Right atrium auricular region (tissue), 2 donors: ENCODE results near the gene DCAF15. TPM values are rescaled to one million over a fixed set of nuclear protein-coding genes. Genes with fewer than 3 reads are reported as not detected.

Source experiments
- DNase-seq: peaks from one replicate; pipeline ENCODE4 v3.0.0-alpha.2; 2019; ENCODE audit warnings: low spot score
- H3K27ac ChIP-seq, 2 donors: fragments of 200-600 bp; sonication (generic); 1 replicate in 1 of 2; 2 replicates in 1 of 2; pipeline ENCODE4 v1.5.1; 2016 to 2019
- H3K27me3 ChIP-seq, 2 donors: fragments of 200-600 bp; sonication (generic); one replicate each; pipeline versions ENCODE4 v1.5.1 to v1.6.0; 2017 to 2019
- H3K36me3 ChIP-seq: fragments of 200-600 bp; sonication (generic); one replicate; pipeline ENCODE4 v1.5.1; 2016
- H3K4me1 ChIP-seq, 2 donors: fragments of 200-600 bp; sonication (generic); one replicate each; pipeline versions ENCODE4 v1.5.1 to v1.6.0; 2017 to 2019
- H3K4me3 ChIP-seq, 2 donors: fragments of 200-600 bp; sonication (generic); 1 replicate in 1 of 2; 2 replicates in 1 of 2; pipeline ENCODE4 v1.5.1; 2017 to 2019; ENCODE audit warnings: mild to moderate bottlenecking in 1 of 2, moderate library complexity in 1 of 2
- H3K9me3 ChIP-seq, 2 donors: fragments of 200-600 bp; sonication (generic); one replicate each; pipeline ENCODE4 v1.5.1; 2019
- total RNA-seq, 2 donors: library from RNA; depleted of rRNA; stranded (reverse); fragments of >200 nt; gene quantifications; one replicate each; pipeline ENCODE4 v1.1.0, GENCODE V29; 2016
- TF ChIP-seq, protein P1 (sequence below), 2 donors: fragments of 200-600 bp; sonication (generic); IDR thresholded peaks; one replicate each; pipeline ENCODE4 v1.5.1; 2019; ENCODE audit warnings: antibody characterized with exemption in 2 of 2

DCAF15 gene, protein sequence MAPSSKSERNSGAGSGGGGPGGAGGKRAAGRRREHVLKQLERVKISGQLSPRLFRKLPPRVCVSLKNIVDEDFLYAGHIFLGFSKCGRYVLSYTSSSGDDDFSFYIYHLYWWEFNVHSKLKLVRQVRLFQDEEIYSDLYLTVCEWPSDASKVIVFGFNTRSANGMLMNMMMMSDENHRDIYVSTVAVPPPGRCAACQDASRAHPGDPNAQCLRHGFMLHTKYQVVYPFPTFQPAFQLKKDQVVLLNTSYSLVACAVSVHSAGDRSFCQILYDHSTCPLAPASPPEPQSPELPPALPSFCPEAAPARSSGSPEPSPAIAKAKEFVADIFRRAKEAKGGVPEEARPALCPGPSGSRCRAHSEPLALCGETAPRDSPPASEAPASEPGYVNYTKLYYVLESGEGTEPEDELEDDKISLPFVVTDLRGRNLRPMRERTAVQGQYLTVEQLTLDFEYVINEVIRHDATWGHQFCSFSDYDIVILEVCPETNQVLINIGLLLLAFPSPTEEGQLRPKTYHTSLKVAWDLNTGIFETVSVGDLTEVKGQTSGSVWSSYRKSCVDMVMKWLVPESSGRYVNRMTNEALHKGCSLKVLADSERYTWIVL
- total RNA-seq, result 10 to 100 TPM; 10.6 to 12.2 TPM

DNA sequence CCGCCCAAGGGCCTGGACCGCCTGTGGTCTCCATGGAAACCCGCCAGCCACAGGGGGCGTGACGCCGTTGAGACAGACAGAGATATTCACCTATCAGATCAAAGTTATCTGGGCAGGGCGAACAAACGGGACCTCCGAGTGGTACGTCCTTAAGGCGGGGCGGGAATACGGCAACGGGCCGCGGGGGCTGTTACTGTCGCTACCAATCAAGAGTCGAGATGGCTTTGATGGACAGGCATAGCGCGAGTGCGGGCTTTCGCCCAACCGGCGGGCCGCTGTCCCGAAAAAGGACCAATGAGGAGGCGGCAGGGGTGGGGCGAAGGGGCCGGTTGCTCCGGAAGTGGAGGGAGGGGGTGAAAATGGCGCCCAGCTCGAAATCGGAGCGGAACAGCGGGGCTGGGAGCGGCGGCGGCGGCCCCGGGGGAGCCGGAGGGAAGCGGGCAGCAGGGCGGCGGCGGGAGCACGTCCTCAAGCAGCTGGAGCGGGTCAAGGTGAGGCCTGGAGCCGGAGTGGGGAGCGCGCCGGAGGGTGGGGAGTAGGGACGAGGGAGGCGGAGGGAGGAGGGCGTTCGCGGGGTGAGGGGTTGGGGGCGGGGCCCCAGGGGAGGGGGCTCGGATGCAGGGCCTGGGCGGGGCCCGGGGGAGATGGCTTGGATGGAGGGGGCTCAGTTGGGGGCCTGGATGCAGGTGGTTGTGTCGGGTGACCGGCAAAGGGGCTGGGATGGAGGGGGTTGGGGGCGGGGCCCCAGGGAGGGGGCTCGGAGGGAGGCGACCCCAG, at the start of gene DCAF15:
Gene DCAF15 (plus strand): TSS at position 356 of the 777 bp plus-strand sequence. CDS start 4 bp downstream, at position 360.
- H3K4me3 ChIP-seq, result peak within 1 kb of the TSS; percentile 87 to 90
- TF ChIP-seq, protein P1, sequence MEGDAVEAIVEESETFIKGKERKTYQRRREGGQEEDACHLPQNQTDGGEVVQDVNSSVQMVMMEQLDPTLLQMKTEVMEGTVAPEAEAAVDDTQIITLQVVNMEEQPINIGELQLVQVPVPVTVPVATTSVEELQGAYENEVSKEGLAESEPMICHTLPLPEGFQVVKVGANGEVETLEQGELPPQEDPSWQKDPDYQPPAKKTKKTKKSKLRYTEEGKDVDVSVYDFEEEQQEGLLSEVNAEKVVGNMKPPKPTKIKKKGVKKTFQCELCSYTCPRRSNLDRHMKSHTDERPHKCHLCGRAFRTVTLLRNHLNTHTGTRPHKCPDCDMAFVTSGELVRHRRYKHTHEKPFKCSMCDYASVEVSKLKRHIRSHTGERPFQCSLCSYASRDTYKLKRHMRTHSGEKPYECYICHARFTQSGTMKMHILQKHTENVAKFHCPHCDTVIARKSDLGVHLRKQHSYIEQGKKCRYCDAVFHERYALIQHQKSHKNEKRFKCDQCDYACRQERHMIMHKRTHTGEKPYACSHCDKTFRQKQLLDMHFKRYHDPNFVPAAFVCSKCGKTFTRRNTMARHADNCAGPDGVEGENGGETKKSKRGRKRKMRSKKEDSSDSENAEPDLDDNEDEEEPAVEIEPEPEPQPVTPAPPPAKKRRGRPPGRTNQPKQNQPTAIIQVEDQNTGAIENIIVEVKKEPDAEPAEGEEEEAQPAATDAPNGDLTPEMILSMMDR (IDR thresholded peaks at IDR 0.05), result no peak
- peaks cover 21% of the 10 kb centered on the region for H3K36me3 ChIP-seq
- H3K4me1 ChIP-seq, result peaks cover 0 to 29% of the 10 kb centered on the region in 2 donors
- H3K27me3 ChIP-seq, result no peaks in the 10 kb centered on the region
- peak within 1 kb of the TSS; percentile 79 to 83 for H3K27ac ChIP-seq
- H3K9me3 ChIP-seq, result no peaks in the 10 kb centered on the region
- peak; percentile 100 for DNase-seq

DNA sequence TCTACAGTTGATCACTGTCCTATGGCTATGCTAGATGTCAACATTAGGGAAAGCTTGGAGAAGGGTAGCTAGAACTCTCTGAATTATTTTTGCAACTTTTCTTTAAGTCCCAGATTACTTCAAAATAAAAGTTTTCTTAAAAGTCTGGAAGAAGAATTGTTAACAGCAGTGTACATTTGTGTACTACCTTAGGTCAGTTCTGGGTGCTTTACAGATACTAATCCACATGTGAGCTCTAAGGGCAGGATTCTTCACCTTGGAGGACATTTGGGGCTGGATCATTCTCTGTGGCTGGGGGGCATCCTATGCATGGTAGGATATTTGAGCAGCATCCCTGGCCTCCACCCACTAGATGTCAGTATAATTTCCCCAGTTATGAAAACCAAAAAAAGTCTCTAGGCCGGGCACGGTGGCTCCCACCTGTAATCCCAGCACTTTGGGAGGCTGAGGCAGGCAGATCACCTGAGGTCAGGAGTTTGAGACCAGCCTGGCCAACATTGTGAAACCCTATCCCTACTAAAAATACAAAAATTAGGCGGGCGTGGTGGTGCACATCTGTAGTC, 49.2 kb upstream of the DCAF15 start:
- Histone ChIP-seq H3K27me3 (no peaks in the 10 kb centered on the region), H3K9me3 (no peaks in the 10 kb centered on the region), H3K36me3 (no peaks in the 10 kb centered on the region), H3K4me1 (peaks cover 0 to 18% of the 10 kb centered on the region in 2 donors), H3K27ac (no peak overlapping the region), H3K4me3 (no peak overlapping the region)
- no peak for DNase-seq
- TF ChIP-seq, protein P1 (IDR thresholded peaks at IDR 0.05), result peak in 1 of 2 donors; percentile 42

DNA sequence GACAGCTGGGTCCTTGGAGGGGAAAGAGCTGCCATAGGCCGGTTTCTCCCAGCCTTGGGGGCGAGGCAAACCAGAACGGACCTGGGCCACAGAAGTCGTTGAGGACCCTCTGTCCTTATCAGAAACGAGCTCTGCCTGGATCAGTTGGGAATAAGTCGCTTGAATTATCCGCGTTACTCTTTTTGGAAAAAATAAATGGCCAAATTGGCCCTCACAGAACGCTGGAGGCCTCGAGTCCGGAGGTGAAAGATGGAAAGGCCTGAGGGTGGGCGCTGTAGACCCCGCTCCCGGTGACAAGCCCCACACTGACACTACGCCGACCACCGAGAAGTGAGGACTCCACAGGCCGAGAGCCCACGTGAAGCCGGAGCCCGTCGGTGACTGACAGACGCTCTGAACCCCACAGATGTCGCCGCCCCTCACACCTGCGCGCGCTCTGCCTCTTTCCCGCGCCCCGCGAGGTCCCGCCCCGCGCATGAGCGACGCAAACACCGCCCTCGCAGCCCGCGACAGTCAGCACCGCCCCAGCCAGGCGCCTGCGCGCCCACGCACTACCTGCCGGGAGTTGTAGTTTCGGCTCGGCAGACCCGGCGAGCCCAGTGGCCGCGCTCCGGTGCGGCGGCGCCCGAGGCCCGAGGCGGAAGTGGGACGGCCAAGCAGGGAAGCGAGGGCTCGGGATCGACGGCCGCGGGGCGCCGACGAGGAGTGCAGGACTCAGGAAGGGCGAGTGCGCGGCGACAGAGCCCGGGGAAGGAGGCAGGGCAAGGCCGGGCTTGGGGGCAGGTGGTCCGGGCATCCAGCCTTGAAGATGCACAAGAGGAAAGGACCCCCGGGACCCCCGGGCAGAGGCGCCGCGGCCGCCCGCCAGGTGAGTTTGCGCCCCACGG, 46.4 kb upstream of the DCAF15 start, which contains the start of the genes BRME1 and CC2D1A:
Gene BRME1 (minus strand): TSS at position 484 of the 887 bp plus-strand sequence. CDS start 1,225 bp downstream, outside the sequence.
Gene CC2D1A (plus strand): TSS at position 568 of the 887 bp plus-strand sequence. CDS start 241 bp downstream, at position 809.
- Histone ChIP-seq H3K4me1 (peaks cover 0 to 18% of the 10 kb centered on the region in 2 donors), H3K27ac (peak within 1 kb of the TSS in 1 of 2 donors; percentile 66), H3K36me3 (peaks cover 7% of the 10 kb centered on the region), H3K9me3 (no peaks in the 10 kb centered on the region), H3K27me3 (no peaks in the 10 kb centered on the region), H3K4me3 (peak within 1 kb of the TSS; percentile 78 to 79)
- TF ChIP-seq, protein P1 (IDR thresholded peaks at IDR 0.05), result no peak
- peak; percentile 87 for DNase-seq

DNA sequence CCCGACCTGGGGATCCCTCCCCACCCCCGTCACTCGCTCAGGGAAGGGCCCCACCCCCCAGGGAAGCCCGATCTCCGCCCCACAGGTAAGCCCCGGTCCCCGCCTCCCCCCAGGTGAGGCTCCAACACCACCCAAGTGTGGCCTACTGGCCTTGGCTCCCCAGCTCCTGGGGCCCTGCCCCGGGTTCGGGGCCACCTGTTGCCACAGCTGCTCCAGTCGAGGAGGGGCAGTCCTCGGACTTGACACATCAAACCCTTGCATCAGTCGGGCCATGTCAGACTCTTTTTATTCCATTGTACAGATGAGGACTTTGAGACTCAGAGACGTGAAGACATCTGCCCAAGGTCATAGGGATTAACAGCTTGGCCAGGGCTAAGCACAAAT, 45.8 kb upstream of the DCAF15 start:
- TF ChIP-seq, protein P1 (IDR thresholded peaks at IDR 0.05), result no peak
- H3K36me3 ChIP-seq, result peaks cover 9% of the 10 kb centered on the region
- peak overlapping the region; percentile 78 to 79 for H3K4me3 ChIP-seq
- H3K9me3 ChIP-seq, result no peaks in the 10 kb centered on the region
- H3K27ac ChIP-seq, result peak overlapping the region in 1 of 2 donors; percentile 66
- H3K4me1 ChIP-seq, result peaks cover 0 to 18% of the 10 kb centered on the region in 2 donors
- no peak for DNase-seq
- no peaks in the 10 kb centered on the region for H3K27me3 ChIP-seq
